ENCODE results near the gene GRIK2.

Gene GRIK2

GRCh38 chr6:101482606-101483005 lies 89.1 kb downstream of the GRIK2 start:
- DNase-seq (ENCODE audit: low spot score), result no peak
- no peak for TF ChIP-seq CTCF (IDR thresholded peaks at IDR 0.05; ENCODE audit: extremely low read depth, missing control alignments)

DNA sequence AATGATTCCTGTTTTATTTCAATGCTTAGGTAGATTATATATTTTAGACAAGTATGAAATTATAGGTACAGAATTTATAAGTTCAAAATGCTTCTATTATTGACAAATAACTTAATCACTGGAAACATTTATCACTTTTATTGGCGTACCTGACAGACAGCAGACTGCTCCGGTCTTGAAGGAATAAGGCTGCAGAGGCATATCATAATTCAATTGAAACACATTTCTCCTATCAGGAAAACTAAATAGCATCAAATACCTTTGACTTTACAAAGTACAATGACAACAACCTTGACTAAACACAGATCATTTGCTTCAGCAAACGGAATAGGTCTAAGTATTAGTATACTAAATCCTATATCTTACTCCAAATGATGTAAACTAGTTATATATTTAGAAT lies 91.3 kb downstream of the GRIK2 start:
- TF ChIP-seq CTCF (IDR thresholded peaks at IDR 0.05; ENCODE audit: extremely low read depth, missing control alignments), result no peak
- DNase-seq (ENCODE audit: low spot score), result no peak

- no peak for TF ChIP-seq CTCF (IDR thresholded peaks at IDR 0.05; ENCODE audit: extremely low read depth, missing control alignments)
- DNase-seq (ENCODE audit: low spot score), result no peak
These were observed 92.6 kb downstream of the GRIK2 start for GRCh38 chr6:101486124-101486523.

DNA sequence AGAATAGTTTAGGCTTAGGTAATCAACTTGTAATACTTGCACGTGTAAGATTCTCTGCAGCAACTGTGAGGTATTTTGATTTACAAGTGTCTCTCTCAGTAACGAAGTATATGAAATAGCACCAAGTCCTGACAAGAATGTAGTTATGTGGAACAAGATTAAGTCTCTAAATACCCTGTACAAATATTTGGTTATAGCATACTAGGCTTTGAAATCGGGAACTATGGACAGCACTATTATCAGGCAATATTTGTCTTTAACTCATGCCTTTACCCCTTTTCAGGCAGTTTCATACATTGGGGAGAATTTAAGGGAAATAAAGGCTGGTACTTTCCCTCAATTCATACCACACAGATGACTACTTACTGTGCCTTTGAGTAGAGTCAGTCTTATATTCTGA lies 93.2 kb downstream of the GRIK2 start:
- no peak for DNase-seq (ENCODE audit: low spot score)
- TF ChIP-seq CTCF (IDR thresholded peaks at IDR 0.05; ENCODE audit: extremely low read depth, missing control alignments), result no peak

- DNase-seq (ENCODE audit: low spot score), result no peak
- no peak for TF ChIP-seq CTCF (IDR thresholded peaks at IDR 0.05; ENCODE audit: extremely low read depth, missing control alignments)
These were observed 95.9 kb downstream of the GRIK2 start for GRCh38 chr6:101489456-101489855.

- DNase-seq (ENCODE audit: low spot score), result no peak
- TF ChIP-seq CTCF (IDR thresholded peaks at IDR 0.05; ENCODE audit: extremely low read depth, missing control alignments), result no peak
These were observed 97.3 kb downstream of the GRIK2 start for GRCh38 chr6:101490857-101491256.

DNA sequence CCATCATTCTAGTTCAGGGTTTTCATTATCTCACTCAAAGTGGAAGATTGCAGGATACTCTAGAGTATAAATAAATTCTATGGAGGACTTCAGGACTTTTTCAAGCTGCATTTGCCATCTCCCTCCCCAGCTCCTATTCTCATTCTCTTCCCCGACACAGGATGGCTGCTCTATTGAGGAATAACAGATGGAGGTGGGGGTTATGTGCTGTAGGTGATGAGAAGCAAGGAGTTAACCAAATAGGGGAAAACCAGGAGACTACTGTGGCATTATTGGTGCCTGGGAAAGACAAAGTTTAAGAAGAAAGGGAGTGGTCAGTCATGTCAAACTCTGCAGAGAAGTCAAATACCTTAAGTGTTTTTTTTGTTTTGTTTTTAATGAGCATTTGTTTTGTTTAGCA lies 109.3 kb downstream of the GRIK2 start:
- TF ChIP-seq CTCF (IDR thresholded peaks at IDR 0.05; ENCODE audit: extremely low read depth, missing control alignments), result no peak
- DNase-seq (ENCODE audit: low spot score), result no peak

Data from GM20000 (cell line).